ENCODE measurements around the gene PC. TPM values are rescaled to one million over a fixed set of nuclear protein-coding genes. Genes with fewer than 3 reads are reported as not detected.
A peak's percentile ranks its signal among the peaks of the same experiment; 100 is the strongest.

The PC gene
- total RNA-seq, 4 donors from 2014 or later, result 13.5 to 43.0 (median 27.5) TPM

DNA sequence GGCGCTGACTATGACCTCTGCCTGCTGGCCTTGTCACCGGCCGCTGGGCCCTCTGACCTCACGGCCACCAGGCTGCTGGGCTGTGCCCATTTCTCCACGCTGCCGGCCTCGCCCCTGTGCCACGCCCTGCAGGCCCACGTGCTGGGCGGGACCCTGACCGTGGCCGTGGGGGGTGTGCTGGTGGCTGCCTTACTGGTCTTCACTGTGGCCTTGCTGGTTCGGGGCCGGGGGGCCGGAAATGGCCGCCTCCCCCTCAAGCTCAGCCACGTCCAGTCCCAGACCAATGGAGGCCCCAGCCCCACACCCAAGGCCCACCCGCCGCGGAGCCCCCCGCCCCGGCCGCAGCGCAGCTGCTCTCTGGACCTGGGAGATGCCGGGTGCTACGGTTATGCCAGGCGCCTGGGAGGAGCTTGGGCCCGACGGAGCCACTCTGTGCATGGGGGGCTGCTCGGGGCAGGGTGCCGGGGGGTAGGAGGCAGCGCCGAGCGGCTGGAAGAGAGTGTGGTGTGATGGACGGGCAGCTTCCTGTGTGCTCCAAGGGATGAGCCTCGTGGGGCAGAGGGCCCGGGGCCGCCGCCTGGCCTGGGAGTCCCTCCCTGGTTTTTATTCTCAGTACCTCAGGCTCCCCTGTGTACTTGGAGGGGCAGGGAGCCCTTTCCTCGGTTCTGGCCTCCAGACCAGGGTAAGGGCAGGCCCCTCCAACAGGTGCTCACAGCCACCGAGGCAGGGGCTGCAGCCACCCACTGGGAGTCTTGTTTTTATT, 98.3 kb downstream of the PC start:
- TF ChIP-seq POLR2A (IDR thresholded peaks at IDR 0.05), result no peak
- TF ChIP-seq, protein P1, sequence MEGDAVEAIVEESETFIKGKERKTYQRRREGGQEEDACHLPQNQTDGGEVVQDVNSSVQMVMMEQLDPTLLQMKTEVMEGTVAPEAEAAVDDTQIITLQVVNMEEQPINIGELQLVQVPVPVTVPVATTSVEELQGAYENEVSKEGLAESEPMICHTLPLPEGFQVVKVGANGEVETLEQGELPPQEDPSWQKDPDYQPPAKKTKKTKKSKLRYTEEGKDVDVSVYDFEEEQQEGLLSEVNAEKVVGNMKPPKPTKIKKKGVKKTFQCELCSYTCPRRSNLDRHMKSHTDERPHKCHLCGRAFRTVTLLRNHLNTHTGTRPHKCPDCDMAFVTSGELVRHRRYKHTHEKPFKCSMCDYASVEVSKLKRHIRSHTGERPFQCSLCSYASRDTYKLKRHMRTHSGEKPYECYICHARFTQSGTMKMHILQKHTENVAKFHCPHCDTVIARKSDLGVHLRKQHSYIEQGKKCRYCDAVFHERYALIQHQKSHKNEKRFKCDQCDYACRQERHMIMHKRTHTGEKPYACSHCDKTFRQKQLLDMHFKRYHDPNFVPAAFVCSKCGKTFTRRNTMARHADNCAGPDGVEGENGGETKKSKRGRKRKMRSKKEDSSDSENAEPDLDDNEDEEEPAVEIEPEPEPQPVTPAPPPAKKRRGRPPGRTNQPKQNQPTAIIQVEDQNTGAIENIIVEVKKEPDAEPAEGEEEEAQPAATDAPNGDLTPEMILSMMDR (IDR thresholded peaks at IDR 0.05), result no peak
- H3K4me3 ChIP-seq, result no peak overlapping the region
- peaks cover 0 to 47% (median 0%) of the 10 kb centered on the region in 3 donors for H3K36me3 ChIP-seq
- DNase-seq, result no peak
- H3K9me3 ChIP-seq, result no peaks in the 10 kb centered on the region
- H3K27me3 ChIP-seq, result no peaks in the 10 kb centered on the region
- H3K27ac ChIP-seq, result no peak overlapping the region
- intact Hi-C loops (cut with DNase I), result no loop called here
- peaks cover 19 to 64% (median 33%) of the 10 kb centered on the region in 3 donors for H3K4me1 ChIP-seq
- 80% methylated on average over 5 of the region's 41 CpGs; no CpG with 5 or more reads in 1 of the 2 donors for WGBS, 2 donors

DNA sequence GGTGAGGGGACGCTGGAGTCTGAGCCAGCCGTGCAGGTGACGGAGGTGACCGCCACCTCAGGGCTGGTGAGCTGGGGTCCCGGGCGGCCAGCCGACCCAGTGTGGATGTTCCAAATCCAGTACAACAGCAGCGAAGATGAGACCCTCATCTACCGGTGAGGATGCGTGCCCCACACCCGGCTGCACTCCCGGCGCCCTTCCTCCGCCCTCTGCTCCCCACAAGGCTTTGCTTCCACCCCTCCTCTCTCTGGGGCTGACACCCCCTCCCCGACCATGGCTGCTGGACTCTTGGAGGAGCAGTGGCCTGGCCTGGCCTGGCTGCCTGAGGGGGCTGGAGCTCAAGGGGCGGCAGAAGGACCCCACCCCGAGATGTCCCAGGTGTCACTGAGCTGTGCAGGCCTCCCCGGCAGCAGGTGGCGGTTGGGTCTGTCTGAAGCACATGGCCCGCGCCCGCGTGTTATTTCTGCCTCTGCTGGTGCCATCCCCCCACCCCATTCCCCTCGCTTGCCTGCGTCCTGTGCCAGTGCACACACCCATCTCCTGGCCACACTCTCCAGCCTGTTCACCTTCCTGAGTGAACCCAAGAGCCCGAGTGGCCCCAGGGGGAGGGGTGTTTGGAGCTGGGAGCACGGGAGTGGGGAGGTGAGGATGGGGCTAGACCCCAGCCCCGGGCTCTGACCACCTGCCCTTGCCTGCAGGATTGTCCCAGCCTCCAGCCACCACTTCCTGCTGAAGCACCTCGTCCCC, 99.1 kb downstream of the PC start:
- no peak overlapping the region for H3K4me3 ChIP-seq
- 67 to 94% methylated on average over 1 to 6 of the region's 29 CpGs for whole genome bisulfite sequencing, 2 donors
- H3K36me3 ChIP-seq, result peaks cover 0 to 47% (median 0%) of the 10 kb centered on the region in 3 donors
- no peaks in the 10 kb centered on the region for H3K9me3 ChIP-seq
- intact Hi-C loops (cut with DNase I), result no loop called here
- DNase-seq, result no peak
- no peaks in the 10 kb centered on the region for H3K27me3 ChIP-seq
- TF ChIP-seq, protein P1 (IDR thresholded peaks at IDR 0.05), result no peak
- no peak for TF ChIP-seq POLR2A (IDR thresholded peaks at IDR 0.05)
- H3K27ac ChIP-seq, result no peak overlapping the region
- peaks cover 16 to 56% (median 30%) of the 10 kb centered on the region in 3 donors for H3K4me1 ChIP-seq

DNA sequence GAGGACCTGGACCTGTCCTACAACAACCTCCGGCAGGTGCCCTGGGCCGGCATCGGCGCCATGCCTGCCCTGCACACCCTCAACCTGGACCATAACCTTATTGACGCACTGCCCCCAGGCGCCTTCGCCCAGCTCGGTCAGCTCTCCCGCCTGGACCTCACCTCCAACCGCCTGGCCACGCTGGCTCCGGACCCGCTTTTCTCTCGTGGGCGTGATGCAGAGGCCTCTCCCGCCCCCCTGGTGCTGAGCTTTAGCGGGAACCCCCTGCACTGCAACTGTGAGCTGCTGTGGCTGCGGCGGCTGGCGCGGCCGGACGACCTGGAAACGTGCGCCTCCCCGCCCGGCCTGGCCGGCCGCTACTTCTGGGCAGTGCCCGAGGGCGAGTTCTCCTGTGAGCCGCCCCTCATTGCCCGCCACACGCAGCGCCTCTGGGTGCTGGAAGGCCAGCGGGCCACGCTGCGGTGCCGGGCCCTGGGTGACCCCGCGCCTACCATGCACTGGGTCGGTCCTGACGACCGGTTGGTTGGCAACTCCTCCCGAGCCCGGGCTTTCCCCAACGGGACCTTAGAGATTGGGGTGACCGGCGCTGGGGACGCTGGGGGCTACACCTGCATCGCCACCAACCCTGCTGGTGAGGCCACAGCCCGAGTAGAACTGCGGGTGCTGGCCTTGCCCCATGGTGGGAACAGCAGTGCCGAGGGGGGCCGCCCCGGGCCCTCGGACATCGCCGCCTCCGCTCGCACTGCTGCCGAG, 99.8 kb downstream of the PC start:
- DNase-seq, result no peak
- Histone ChIP-seq H3K36me3 (peaks cover 0 to 47% (median 0%) of the 10 kb centered on the region in 3 donors), H3K9me3 (no peaks in the 10 kb centered on the region), H3K4me1 (peaks cover 9 to 49% (median 23%) of the 10 kb centered on the region in 3 donors), H3K27ac (no peak overlapping the region), H3K4me3 (no peak overlapping the region), H3K27me3 (no peaks in the 10 kb centered on the region)
- WGBS, 2 donors, result 89 to 100% methylated on average over 9 to 12 of the region's 62 CpGs
- TF ChIP-seq, protein P1 (IDR thresholded peaks at IDR 0.05), result no peak
- TF ChIP-seq POLR2A (IDR thresholded peaks at IDR 0.05), result no peak
- intact Hi-C loops (cut with DNase I), result no loop called here

DNA sequence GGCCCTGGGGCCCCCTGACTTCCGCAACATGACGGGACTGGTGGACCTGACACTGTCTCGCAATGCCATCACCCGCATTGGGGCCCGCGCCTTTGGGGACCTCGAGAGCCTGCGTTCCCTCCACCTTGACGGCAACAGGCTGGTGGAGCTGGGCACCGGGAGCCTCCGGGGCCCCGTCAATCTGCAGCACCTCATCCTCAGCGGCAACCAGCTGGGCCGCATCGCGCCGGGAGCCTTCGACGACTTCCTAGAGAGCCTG, 100.3 kb downstream of the PC start:
- H3K4me3 ChIP-seq, result peak overlapping the region in 1 of 4 donors; percentile 86
- H3K36me3 ChIP-seq, result peaks cover 0 to 47% (median 0%) of the 10 kb centered on the region in 3 donors
- intact Hi-C loops (cut with DNase I), result no loop called here
- H3K4me1 ChIP-seq, result peaks cover 9 to 45% (median 20%) of the 10 kb centered on the region in 3 donors
- H3K27ac ChIP-seq, result peak overlapping the region in 1 of 4 donors; percentile 94
- no peaks in the 10 kb centered on the region for H3K27me3 ChIP-seq
- 90 to 97% methylated on average over 4 to 7 of the region's 19 CpGs for WGBS, 2 donors
- no peak for DNase-seq
- H3K9me3 ChIP-seq, result no peaks in the 10 kb centered on the region
- TF ChIP-seq POLR2A (IDR thresholded peaks at IDR 0.05), result no peak
- TF ChIP-seq, protein P1 (IDR thresholded peaks at IDR 0.05), result no peak
